HepG2 (cell line): ENCODE data around the gene AP2S1. TPM values are rescaled to one million over a fixed set of nuclear protein-coding genes. Genes with fewer than 3 reads are reported as not detected.

ENCODE experiments used
- ARID5B ChIP-seq: IDR thresholded peaks from 2 replicates; pipeline ENCODE4 v1.4.0; 2020; ENCODE audit warnings: mild to moderate bottlenecking, missing genetic modification reagents
- BRCA1 ChIP-seq: sonication (generic); formaldehyde crosslinking; IDR thresholded peaks from 2 replicates; pipeline ENCODE4 v1.4.0; 2020; ENCODE audit warnings: missing genetic modification reagents
- DR1 ChIP-seq: sonication (generic); formaldehyde crosslinking; IDR thresholded peaks from 2 replicates; pipeline ENCODE4 v1.8.0; 2021; ENCODE audit warnings: mild to moderate bottlenecking, missing genetic modification reagents, inconsistent platforms
- EHMT2 ChIP-seq: fragments of 200-600 bp; sonication (generic); IDR thresholded peaks from 2 replicates; pipeline ENCODE4 v1.7.0; 2017; ENCODE audit warnings: antibody characterized with exemption, low read depth, low read length, borderline replicate concordance
- FOXM1 ChIP-seq: sonication (generic); formaldehyde crosslinking; IDR thresholded peaks from 2 replicates; pipeline ENCODE4 v1.5.0; 2020; ENCODE audit warnings: missing genetic modification reagents
- GLI4 ChIP-seq: sonication (generic); formaldehyde crosslinking; IDR thresholded peaks from 2 replicates; pipeline ENCODE4 v1.5.1; 2020; ENCODE audit warnings: missing genetic modification reagents, mild to moderate bottlenecking, moderate library complexity, borderline replicate concordance
- GMEB2 ChIP-seq: IDR thresholded peaks from 2 replicates; pipeline ENCODE4 v1.6.1; 2016; ENCODE audit warnings: missing biosample characterization, missing genetic modification reagents, low read depth
- HDAC2 ChIP-seq: sonication (generic); formaldehyde crosslinking; IDR thresholded peaks from 2 replicates; pipeline ENCODE4 v1.4.0; 2020; ENCODE audit warnings: missing genetic modification reagents
- KMT2A ChIP-seq: sonication (generic); formaldehyde crosslinking; IDR thresholded peaks from 2 replicates; pipeline ENCODE4 v1.4.0; 2020; ENCODE audit warnings: missing genetic modification reagents
- MIER2 ChIP-seq: IDR thresholded peaks from 2 replicates; pipeline ENCODE4 v1.6.1; 2016; ENCODE audit warnings: missing biosample characterization, missing genetic modification reagents
- MXD1 ChIP-seq: sonication (generic); formaldehyde crosslinking; IDR thresholded peaks from 2 replicates; pipeline ENCODE4 v1.4.0; 2020; ENCODE audit warnings: mild to moderate bottlenecking, missing genetic modification reagents
- RARG ChIP-seq: sonication (generic); formaldehyde crosslinking; IDR thresholded peaks from 2 replicates; pipeline ENCODE4 v1.4.0; 2020; ENCODE audit warnings: low read depth, mild to moderate bottlenecking, missing genetic modification reagents
- REXO4 ChIP-seq: sonication (generic); formaldehyde crosslinking; IDR thresholded peaks from 2 replicates; pipeline ENCODE4 v1.8.0; 2022; ENCODE audit warnings: missing genetic modification reagents, mild to moderate bottlenecking, borderline replicate concordance
- SNAPC2 ChIP-seq: sonication (generic); formaldehyde crosslinking; IDR thresholded peaks from 2 replicates; pipeline ENCODE4 v1.8.1; 2022; ENCODE audit warnings: mild to moderate bottlenecking, missing genetic modification reagents
- TRIM24 ChIP-seq: sonication (generic); formaldehyde crosslinking; IDR thresholded peaks from 2 replicates; pipeline ENCODE4 v1.8.0; 2022; ENCODE audit warnings: mild to moderate bottlenecking, missing genetic modification reagents
- ZFP82 ChIP-seq: sonication (generic); formaldehyde crosslinking; IDR thresholded peaks from 2 replicates; pipeline ENCODE4 v1.5.1; 2020; ENCODE audit warnings: mild to moderate bottlenecking, missing genetic modification reagents, borderline replicate concordance
- ZFP91 ChIP-seq: sonication (generic); formaldehyde crosslinking; IDR thresholded peaks from 2 replicates; pipeline ENCODE4 v1.9.0; 2022; ENCODE audit warnings: missing genetic modification reagents, mild to moderate bottlenecking, borderline replicate concordance
- ZNF20 ChIP-seq: sonication (generic); formaldehyde crosslinking; IDR thresholded peaks from 2 replicates; pipeline ENCODE4 v1.4.0; 2020; ENCODE audit warnings: mild to moderate bottlenecking, moderate library complexity, missing genetic modification reagents
- ZNF639 ChIP-seq: conservative IDR thresholded peaks from 2 replicates; pipeline ENCODE4 v1.6.1; 2018; ENCODE audit warnings: missing genetic modification reagents
- polyA plus RNA-seq, 8 experiments: library from polyadenylated mRNA; depleted of rRNA in 3 of 8; stranded (reverse) in 7 of 8; unstranded in 1 of 8; fragments of >200 nt; fragmentation: Illumina TruSeq in 4 of 8; extraction: Trizol in 4 of 8; gene quantifications; 2 replicates each; pipeline versions ENCODE4 v1.2.1 to v1.2.3, GENCODE V29; 2011 to 2016; ENCODE audit warnings: low read depth in 4 of 8, missing spikeins in 1 of 8, mixed read lengths in 1 of 8; ENCODE audit not compliant: insufficient read depth in 1 of 8
- total RNA-seq, 5 experiments: library from RNA; depleted of rRNA; stranded (reverse); fragments of >200 nt; fragmentation: Illumina TruSeq; extraction: Trizol; gene quantifications; 2 replicates each; pipeline ENCODE4 v1.2.3, GENCODE V29; 2016; ENCODE audit warnings: low read depth in 1 of 5

The AP2S1 gene
- total and polyA plus RNA-seq, 2 of the 13 experiments (the other 11 are each of a cell fraction or from before 2014, with no cell fraction given), result 45.2 to 86.1 TPM

- TF ChIP-seq ARID5B (CRISPR knock-in tag) (peak; percentile 14; the same call in 1 of the 2 replicates), TRIM24 (no peak), EHMT2 (no peak), BRCA1 (no peak), SNAPC2 (CRISPR knock-in tag) (no peak), ZNF639 (CRISPR knock-in tag) (no peak; the same call in 1 of the 2 replicates), HDAC2 (CRISPR knock-in tag) (no peak), MIER2 (CRISPR knock-in tag) (no peak), ZNF20 (CRISPR knock-in tag) (no peak), KMT2A (CRISPR knock-in tag) (no peak), REXO4 (CRISPR knock-in tag) (no peak), GLI4 (CRISPR knock-in tag) (no peak), ZFP82 (CRISPR knock-in tag) (peak; percentile 75; the same call in 1 of the 2 replicates), ZFP91 (CRISPR knock-in tag) (peak; percentile 88; the same call in 1 of the 2 replicates), MXD1 (CRISPR knock-in tag) (no peak), FOXM1 (no peak), DR1 (CRISPR knock-in tag) (peak; percentile 64; the same call in 1 of the 2 replicates), GMEB2 (CRISPR knock-in tag) (no peak; the same call in 1 of the 2 replicates), RARG (CRISPR knock-in tag) (no peak)
These were observed at the start of gene AP2S1 (continued) for GRCh38 chr19:46850228-46851203.
